HepG2 (cell line): Measurements from ENCODE around the gene ULK3. TPM values are rescaled to one million over a fixed set of nuclear protein-coding genes. Genes with fewer than 3 reads are reported as not detected.
A peak's percentile ranks its signal among the peaks of the same experiment; 100 is the strongest.

Source experiments
- ATAC-seq: fragments of 200-7000 bp; cut with Tn5 transposase; 3 replicates; pipeline ENCODE4 v1.9.1; 2020; ENCODE audit warnings: mild to moderate bottlenecking, moderate library complexity
- BruUV-seq: library from RNA; stranded (reverse); fragments of 400-500 nt; replicated peaks from 2 replicates; lab custom pipeline; 2021; lab: Mats Ljungman, UMichigan
- CTCF ChIA-PET: fragments of 300-600 bp; formaldehyde crosslinking; extraction: SDS; loops from one replicate; lab custom pipeline; 2021; ENCODE audit warnings: low total read pairs, inconsistent platforms, low intra/inter-chr PET ratio; lab: Yijun Ruan, JAX
- POLR2A ChIA-PET: fragments of 350-600 bp; sonication (Branson Sonifier 250); formaldehyde crosslinking; loops from one replicate; lab custom pipeline; 2020; ENCODE audit warnings: antibody characterized with exemption, inconsistent platforms; lab: Yijun Ruan, JAX
- DNase-seq: peaks from one replicate; pipeline ENCODE4 v3.0.0-alpha.2; 2015; ENCODE audit warnings: low spot score
- FAIRE-seq: peaks from 3 replicates; lab custom pipeline; 2011; peaks lifted over from hg19 to GRCh38; lab: Jason Lieb, UNC
- H2AFZ ChIP-seq: one replicate; pipeline ENCODE4 v1.6.1; 2011; ENCODE audit warnings: low read length, inconsistent platforms
- H3K27ac ChIP-seq: fragments of 300-600 bp; 3 replicates; pipeline ENCODE4 v1.8.0; 2011; ENCODE audit warnings: mixed run types, mild to moderate bottlenecking, mixed read lengths, low read length, inconsistent platforms; ENCODE audit not compliant: insufficient read depth; ENCODE audit errors: extremely low read length
- H3K27me3 ChIP-seq, 2 experiments: fragments of 200-600 bp in 1 of 2; 2 replicates in 1 of 2; 3 replicates in 1 of 2; pipeline versions ENCODE4 v1.6.0 to v1.8.0; 2011; ENCODE audit warnings: low read length in 2 of 2, mild to moderate bottlenecking in 2 of 2, moderate library complexity in 2 of 2, inconsistent platforms in 1 of 2; ENCODE audit not compliant: insufficient read depth in 2 of 2, control insufficient read depth in 1 of 2
- H3K36me3 ChIP-seq, 2 experiments: fragments of 200-600 bp in 1 of 2; replicated peaks in 1 of 2; 2 replicates in 1 of 2; 3 replicates in 1 of 2; pipeline versions ENCODE4 v1.5.1 to v1.8.0; 2011; ENCODE audit warnings: low read length in 2 of 2, inconsistent platforms in 1 of 2; ENCODE audit not compliant: insufficient read depth in 2 of 2, control insufficient read depth in 1 of 2
- H3K4me1 ChIP-seq: 2 replicates; pipeline ENCODE4 v1.5.1; 2012; ENCODE audit warnings: low read length, inconsistent platforms; ENCODE audit not compliant: insufficient read depth
- H3K4me2 ChIP-seq: 2 replicates; pipeline ENCODE4 v1.6.0; 2011; ENCODE audit warnings: low read depth, low read length, inconsistent platforms
- H3K4me3 ChIP-seq, 3 experiments: fragments of 200-600 bp in 1 of 3; sonication (generic), shearing (Covaris generic) in 1 of 3; replicated peaks in 1 of 3; 2 replicates each; pipeline ENCODE4 v1.5.1; 2011 to 2016; ENCODE audit warnings: low read length in 3 of 3, inconsistent platforms in 2 of 3, low read depth in 2 of 3, mild to moderate bottlenecking in 2 of 3, control low read depth in 1 of 3, mixed read lengths in 1 of 3; ENCODE audit not compliant: insufficient read depth in 1 of 3
- H3K79me2 ChIP-seq: one replicate; pipeline ENCODE4 v1.6.1; 2011; ENCODE audit warnings: low read length, inconsistent platforms; ENCODE audit not compliant: insufficient read depth
- H3K9ac ChIP-seq: 2 replicates; pipeline ENCODE4 v1.6.0; 2011; ENCODE audit warnings: mild to moderate bottlenecking, low read depth, low read length, inconsistent platforms; ENCODE audit not compliant: insufficient read depth
- H3K9me3 ChIP-seq: 2 replicates; pipeline ENCODE4 v1.5.1; 2012; ENCODE audit warnings: mild to moderate bottlenecking, low read length
- H4K20me1 ChIP-seq: 2 replicates; pipeline ENCODE4 v1.6.0; 2011; ENCODE audit warnings: inconsistent platforms, mild to moderate bottlenecking, low read length, moderate library complexity; ENCODE audit not compliant: insufficient read depth
- BRF2 ChIP-seq: sonication (generic); formaldehyde crosslinking; IDR thresholded peaks from 2 replicates; pipeline ENCODE4 v1.8.1; 2022; ENCODE audit warnings: mild to moderate bottlenecking, missing genetic modification reagents
- GLMP ChIP-seq: sonication (generic); formaldehyde crosslinking; IDR thresholded peaks from 2 replicates; pipeline ENCODE4 v1.9.0; 2021; ENCODE audit warnings: missing genetic modification reagents, mild to moderate bottlenecking, borderline replicate concordance
- HDAC2 ChIP-seq: sonication (generic); formaldehyde crosslinking; IDR thresholded peaks from 2 replicates; pipeline ENCODE4 v1.4.0; 2020; ENCODE audit warnings: missing genetic modification reagents
- MAFF ChIP-seq: IDR thresholded peaks from 2 replicates; pipeline ENCODE4 v1.6.1; 2011; ENCODE audit warnings: low read depth, low read length, improper control_type of control experiment
- MAFK ChIP-seq, 2 experiments: IDR thresholded peaks in 1 of 2; conservative IDR thresholded peaks in 1 of 2; 2 replicates each; pipeline ENCODE4 v1.6.1; 2011; ENCODE audit warnings: improper control_type of control experiment in 2 of 2, low read length in 2 of 2
- NFKB2 ChIP-seq: sonication (generic); formaldehyde crosslinking; IDR thresholded peaks from 2 replicates; pipeline ENCODE4 v1.4.0; 2020; ENCODE audit warnings: missing genetic modification reagents, borderline replicate concordance
- ZNF121 ChIP-seq: sonication (generic); formaldehyde crosslinking; IDR thresholded peaks from 2 replicates; pipeline ENCODE4 v1.5.0; 2020; ENCODE audit warnings: mild to moderate bottlenecking, missing genetic modification reagents
- ZNF550 ChIP-seq: sonication (generic); formaldehyde crosslinking; IDR thresholded peaks from 2 replicates; pipeline ENCODE4 v1.4.0; 2020; ENCODE audit warnings: mild to moderate bottlenecking, missing genetic modification reagents, borderline replicate concordance
- WGBS: methylation state at CpG from one replicate; pipeline ENCODE4 v1.1.6; 2017; ENCODE audit warnings: low lambda C conversion rate; 5-methylcytosine and 5-hydroxymethylcytosine counted together
- in situ Hi-C: cut with HindIII; loops from 2 replicates; pipeline ENCODE4 v1.10.0; 2017; ENCODE audit warnings: low pct_unique_long_range_greater_than_20kb; ENCODE audit not compliant: extremely low pct_ligation_motif_present
- intact Hi-C: fragments of 100-400 bp; cut with micrococcal nuclease; formaldehyde crosslinking; loops from one replicate; pipeline ENCODE4 v1.10.0; 2022; ENCODE audit not compliant: unreplicated experiment
- polyA plus RNA-seq, 8 experiments: library from polyadenylated mRNA; depleted of rRNA in 3 of 8; stranded (reverse) in 7 of 8; unstranded in 1 of 8; fragments of >200 nt; fragmentation: Illumina TruSeq in 4 of 8; extraction: Trizol in 4 of 8; gene quantifications; 2 replicates each; pipeline versions ENCODE4 v1.2.1 to v1.2.3, GENCODE V29; 2011 to 2016; ENCODE audit warnings: low read depth in 4 of 8, missing spikeins in 1 of 8, mixed read lengths in 1 of 8; ENCODE audit not compliant: insufficient read depth in 1 of 8
- total RNA-seq, 5 experiments: library from RNA; depleted of rRNA; stranded (reverse); fragments of >200 nt; fragmentation: Illumina TruSeq; extraction: Trizol; gene quantifications; 2 replicates each; pipeline ENCODE4 v1.2.3, GENCODE V29; 2016; ENCODE audit warnings: low read depth in 1 of 5

The ULK3 gene
- total and polyA plus RNA-seq, 2 of the 13 experiments (the other 11 are each of a cell fraction or from before 2014, with no cell fraction given) = 15.2 to 23.7 TPM

- 59% methylated on average over 5 of the region's 5 CpGs for WGBS
- H3K27ac ChIP-seq = no peak overlapping the region
- peaks cover 0 to 9% of the 10 kb centered on the region in 2 experiments; a peak in 1 of 5 replicates for H3K27me3 ChIP-seq
- intact Hi-C loops (no loop called here), in situ Hi-C loops (no loop called here)
- H3K4me3 ChIP-seq = no peak overlapping the region
- ATAC-seq (no peak), DNase-seq (no peak), FAIRE-seq (no peak)
- H3K9ac ChIP-seq = no peak overlapping the region
- H3K9me3 ChIP-seq = no peaks in the 10 kb centered on the region
- H4K20me1 ChIP-seq = no peaks in the 10 kb centered on the region
- peaks cover 33% of the 10 kb centered on the region for H3K4me1 ChIP-seq
- peaks cover 6% of the 10 kb centered on the region for H3K79me2 ChIP-seq
- TF ChIP-seq BRF2 (CRISPR knock-in tag) (no peak), ZNF121 (CRISPR knock-in tag) (0 out of 2 replicates have a peak, but pooled peaks have one; percentile 15)
- no peaks in the 10 kb centered on the region for H3K36me3 ChIP-seq
- POLR2A ChIA-PET = no interaction called here
- no peak overlapping the region for H3K4me2 ChIP-seq
- BruUV-seq = no TSS peak
- CTCF ChIA-PET = no interaction called here
- H2AFZ ChIP-seq = no peak overlapping the region
These were observed 42.5 kb upstream of the ULK3 start for GRCh38 chr15:74885461-74885860.

- 31% methylated on average over 4 of the region's 4 CpGs for WGBS
- CTCF ChIA-PET = no interaction called here
- no peak for FAIRE-seq
These were observed 41.7 kb upstream of the ULK3 start for GRCh38 chr15:74884428-74885223.

More at GRCh38 chr15:74884428-74885223, 41.7 kb upstream of the ULK3 start:
- Histone ChIP-seq H3K9me3 (no peaks in the 10 kb centered on the region), H2AFZ (no peak overlapping the region), H3K4me3 (no peak overlapping the region), H3K27me3 (peaks cover 0 to 9% of the 10 kb centered on the region in 2 experiments; a peak in 1 of 5 replicates), H3K27ac (no peak overlapping the region), H3K4me1 (peaks cover 33% of the 10 kb centered on the region), H3K9ac (no peak overlapping the region), H3K36me3 (no peaks in the 10 kb centered on the region), H3K79me2 (no peaks in the 10 kb centered on the region), H3K4me2 (no peak overlapping the region; the same call in 1 of the 2 replicates), H4K20me1 (no peaks in the 10 kb centered on the region)
- in situ Hi-C loops = no loop called here
- DNase-seq (no peak), ATAC-seq (no peak)
- BruUV-seq = no TSS peak
- intact Hi-C loops = no loop called here
- POLR2A ChIA-PET = interaction anchor here (0.9 to 1.8 kb wide), 2 partner anchors 11 to 22 kb away, joined by 4 to 5 read pairs; partner anchors contain the start of gene FAM219B
- TF ChIP-seq HDAC2 (CRISPR knock-in tag) (no peak), MAFK (conservative IDR thresholded peaks at IDR 0.05 in 1 of 2, IDR thresholded peaks at IDR 0.05 in 1 of 2; ENCODE audit: low read length in 2 of 2) (peak; percentile 51 to 67), MAFF (peak; percentile 56), ZNF121 (CRISPR knock-in tag) (0 out of 2 replicates have a peak, but pooled peaks have one; percentile 17), GLMP (no peak), ZNF550 (CRISPR knock-in tag) (no peak), NFKB2 (CRISPR knock-in tag) (no peak)
